Uterus (tissue), 4 donors: ENCODE data around the gene TBCD. TPM values are rescaled to one million over a fixed set of nuclear protein-coding genes. Genes with fewer than 3 reads are reported as not detected.

Experiments used
- DNase-seq, 2 donors: peaks; one replicate each; pipeline ENCODE4 v3.0.0-alpha.2; 2019 to 2020
- H3K27ac ChIP-seq, 2 donors: fragments of 200-600 bp; sonication (generic); 1 replicate in 1 of 2; 2 replicates in 1 of 2; pipeline ENCODE4 v1.5.1; 2016 to 2018
- H3K27me3 ChIP-seq, 2 donors: fragments of 200-600 bp; sonication (generic); one replicate each; pipeline ENCODE4 v1.5.1; 2018 to 2019; ENCODE audit warnings: control low read depth in 1 of 2
- H3K36me3 ChIP-seq, 2 donors: fragments of 200-600 bp; sonication (generic); one replicate each; pipeline ENCODE4 v1.5.1; 2019; ENCODE audit warnings: control low read depth in 1 of 2
- H3K4me1 ChIP-seq, 2 donors: fragments of 200-600 bp; sonication (generic); one replicate each; pipeline ENCODE4 v1.5.1; 2018 to 2019; ENCODE audit warnings: control low read depth in 1 of 2
- H3K4me3 ChIP-seq, 2 donors: fragments of 200-600 bp; sonication (generic); 1 replicate in 1 of 2; 2 replicates in 1 of 2; pipeline ENCODE4 v1.5.1; 2018 to 2019; ENCODE audit warnings: mild to moderate bottlenecking in 1 of 2
- H3K9me3 ChIP-seq, 2 donors: fragments of 200-600 bp; sonication (generic); one replicate each; pipeline ENCODE4 v1.5.1; 2019; ENCODE audit warnings: control low read depth in 1 of 2
- CTCF ChIP-seq, 4 experiments: fragments of 200-600 bp in 2 of 4; fragments of 450-650 bp in 2 of 4; sonication (generic) in 2 of 4; IDR thresholded peaks; one replicate each; pipeline ENCODE4 v1.5.1; 2016 to 2019; ENCODE audit warnings: antibody characterized with exemption in 4 of 4, mild to moderate bottlenecking in 2 of 4, moderate library complexity in 1 of 4
- POLR2A ChIP-seq, 2 donors: fragments of 450-650 bp; IDR thresholded peaks; one replicate each; pipeline ENCODE4 v1.6.1; 2016; ENCODE audit warnings: antibody characterized with exemption in 2 of 2, mild to moderate bottlenecking in 1 of 2, moderate library complexity in 1 of 2
- intact Hi-C: fragments of 100-400 bp; cut with DNase I; formaldehyde crosslinking; loops from one replicate; pipeline ENCODE4 v1.15.1; 2023; ENCODE audit warnings: low total_unique reads
- total RNA-seq, 4 donors: library from RNA; depleted of rRNA in 3 of 4; stranded (reverse); fragments of >200 nt in 3 of 4; gene quantifications; one replicate each; pipeline versions ENCODE4 v1.1.0 to v1.2.4, GENCODE V29; 2014 to 2023
- donor health status: DM: yes; HTN: yes; CAD: no.

TBCD gene
- total RNA-seq, 4 donors from 2014 or later = 35.9 to 142 (median 61.3) TPM

- intact Hi-C loops = no loop called here
- TF ChIP-seq CTCF (IDR thresholded peaks at IDR 0.05) (peak in 1 of 4 experiments; percentile 14), POLR2A (IDR thresholded peaks at IDR 0.05) (peak in 1 of 2 donors; percentile 54)
Observed at GRCh38 chr17:82734987-82735866, 16.6 kb upstream of the TBCD start, which contains the start of gene FN3K. TSS of gene FN3K (plus strand) at chr17:82735615. CDS start at chr17:82735637, 22 bp downstream.

GRCh38 chr17:82736511-82737185 is 15.2 kb upstream of the TBCD start:
- no peak for TF ChIP-seq CTCF (IDR thresholded peaks at IDR 0.05)
- no peak for TF ChIP-seq POLR2A (IDR thresholded peaks at IDR 0.05)
- H3K4me1 ChIP-seq = no peaks in the 10 kb centered on the region
- H3K27me3 ChIP-seq = no peaks in the 10 kb centered on the region
- H3K36me3 ChIP-seq = no peaks in the 10 kb centered on the region
- intact Hi-C loops = no loop called here
- no peak for DNase-seq
- peak overlapping the region in 1 of 2 donors; percentile 85 for H3K4me3 ChIP-seq
- peaks cover 0 to 6% of the 10 kb centered on the region in 2 donors for H3K9me3 ChIP-seq
- peak overlapping the region in 1 of 2 donors; percentile 7 for H3K27ac ChIP-seq

More at GRCh38 chr17:82734987-82735866, 16.6 kb upstream of the TBCD start, which contains the start of gene FN3K:
- peak within 1 kb of the TSS; percentile 56 to 87 for H3K27ac ChIP-seq
- no peaks in the 10 kb centered on the region for H3K36me3 ChIP-seq
- H3K4me1 ChIP-seq = no peaks in the 10 kb centered on the region
- H3K9me3 ChIP-seq = no peaks in the 10 kb centered on the region
- peak; percentile 54 to 68 for DNase-seq
- H3K4me3 ChIP-seq = peak within 1 kb of the TSS; percentile 31 to 85
- no peaks in the 10 kb centered on the region for H3K27me3 ChIP-seq

- H3K36me3 ChIP-seq = no peaks in the 10 kb centered on the region
- peak in 1 of 2 donors; percentile 36 for DNase-seq
- no peaks in the 10 kb centered on the region for H3K27me3 ChIP-seq
- H3K4me1 ChIP-seq = no peaks in the 10 kb centered on the region
- peaks cover 0 to 6% of the 10 kb centered on the region in 2 donors for H3K9me3 ChIP-seq
- TF ChIP-seq CTCF (IDR thresholded peaks at IDR 0.05) = no peak
- no peak for TF ChIP-seq POLR2A (IDR thresholded peaks at IDR 0.05)
- no peak overlapping the region for H3K27ac ChIP-seq
- no peak overlapping the region for H3K4me3 ChIP-seq
- intact Hi-C loops = no loop called here
Observed at GRCh38 chr17:82737967-82738877, 13.6 kb upstream of the TBCD start.

- no peaks in the 10 kb centered on the region for H3K4me1 ChIP-seq
- H3K36me3 ChIP-seq = no peaks in the 10 kb centered on the region
- H3K27me3 ChIP-seq = no peaks in the 10 kb centered on the region
- TF ChIP-seq CTCF (IDR thresholded peaks at IDR 0.05) = no peak
- TF ChIP-seq POLR2A (IDR thresholded peaks at IDR 0.05) = no peak
- no peak overlapping the region for H3K4me3 ChIP-seq
- no peak for DNase-seq
- H3K9me3 ChIP-seq = peaks cover 0 to 6% of the 10 kb centered on the region in 2 donors
- no peak overlapping the region for H3K27ac ChIP-seq
- intact Hi-C loops = no loop called here
Observed at GRCh38 chr17:82740906-82741759, 10.7 kb upstream of the TBCD start.
